Osteoblast (primary cell): Measurements from ENCODE around the gene EVA1C. TPM values are rescaled to one million over a fixed set of nuclear protein-coding genes. Genes with fewer than 3 reads are reported as not detected.

Experiments used
- DNase-seq: peaks from one replicate; pipeline ENCODE4 v3.0.0; 2011; ENCODE audit warnings: low spot score, mixed read lengths; ENCODE audit not compliant: insufficient read length; ENCODE audit errors: missing footprints
- H2AFZ ChIP-seq: 2 replicates; pipeline ENCODE4 v1.6.0; 2011; ENCODE audit warnings: mild to moderate bottlenecking, low read length
- H3K27ac ChIP-seq: 2 replicates; pipeline ENCODE4 v1.5.1; 2011; ENCODE audit warnings: mild to moderate bottlenecking, low read depth, low read length, moderate library complexity
- H3K27me3 ChIP-seq: 2 replicates; pipeline ENCODE4 v1.6.0; 2012; ENCODE audit warnings: mild to moderate bottlenecking, control low read depth, inconsistent platforms, low read length, moderate library complexity; ENCODE audit not compliant: insufficient read depth
- H3K36me3 ChIP-seq: 2 replicates; pipeline ENCODE4 v1.5.1; 2011; ENCODE audit warnings: mild to moderate bottlenecking, low read length, control low read depth, moderate library complexity; ENCODE audit not compliant: insufficient read depth
- H3K4me1 ChIP-seq: 2 replicates; pipeline ENCODE4 v1.5.1; 2011; ENCODE audit warnings: mild to moderate bottlenecking, low read length, control low read depth, moderate library complexity; ENCODE audit not compliant: insufficient read depth
- H3K4me2 ChIP-seq: 2 replicates; pipeline ENCODE4 v1.6.0; 2011; ENCODE audit warnings: mild to moderate bottlenecking, low read length; ENCODE audit not compliant: insufficient read depth
- H3K4me3 ChIP-seq: fragments of 200-600 bp; sonication (generic); 3 replicates; pipeline ENCODE4 v1.5.1; 2012; ENCODE audit warnings: mild to moderate bottlenecking, low read length, inconsistent platforms; ENCODE audit not compliant: insufficient read depth
- H3K79me2 ChIP-seq: 2 replicates; pipeline ENCODE4 v1.6.0; 2012; ENCODE audit warnings: mild to moderate bottlenecking, low read length, control low read depth, inconsistent platforms; ENCODE audit not compliant: insufficient read depth
- H3K9me3 ChIP-seq: 2 replicates; pipeline ENCODE4 v1.5.1; 2011; ENCODE audit warnings: low read depth, low read length, control low read depth
- H4K20me1 ChIP-seq: 2 replicates; pipeline ENCODE4 v1.6.0; 2012; ENCODE audit warnings: mild to moderate bottlenecking, low read length, control low read depth; ENCODE audit not compliant: insufficient read depth
- CTCF ChIP-seq: IDR thresholded peaks from 2 replicates; pipeline ENCODE4 v1.5.1; 2011; ENCODE audit warnings: mild to moderate bottlenecking, low read depth, low read length, moderate library complexity; ENCODE audit errors: extremely low read depth
- total RNA-seq: library from RNA; depleted of rRNA; stranded (reverse); fragments of >200 nt; gene quantifications from 2 replicates; pipeline ENCODE4 v1.2.3, GENCODE V29; 2012

EVA1C gene
- total RNA-seq, 1 donor = 8.0 TPM

DNA sequence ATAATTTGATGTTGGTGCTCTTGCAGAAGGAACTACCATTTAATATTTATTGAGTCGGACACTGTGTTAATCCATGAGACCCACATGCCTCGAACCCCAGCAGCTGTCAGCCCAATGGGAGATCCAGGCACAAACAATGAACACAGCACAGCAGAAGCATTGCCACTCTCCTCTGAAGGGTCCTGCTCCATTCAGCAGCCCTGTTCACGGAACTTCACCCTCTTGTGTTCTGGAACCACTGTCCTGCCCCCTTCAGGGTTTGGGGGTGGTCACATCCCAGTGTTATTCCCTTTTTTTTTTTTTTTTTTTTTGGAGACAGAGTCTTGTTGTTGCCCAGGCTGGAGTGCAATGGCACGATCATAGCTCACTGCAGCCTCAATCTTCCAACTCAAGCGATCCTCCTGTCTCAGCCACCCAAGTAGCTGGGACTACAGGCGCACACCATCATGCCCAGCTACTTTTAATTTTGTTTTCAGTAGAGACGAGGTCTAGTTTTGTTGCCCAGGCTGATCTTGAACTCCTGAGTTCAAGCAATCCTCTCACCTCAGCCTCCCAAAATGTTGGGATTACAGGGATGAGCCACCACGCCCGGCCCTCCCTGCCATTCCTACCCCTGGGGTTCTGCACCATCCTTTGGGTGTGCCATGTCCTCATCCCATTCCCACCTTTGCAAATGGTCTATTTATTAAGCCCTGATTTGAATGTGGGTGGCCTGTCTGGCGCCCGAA is 70.2 kb downstream of the EVA1C start:
- no peak overlapping the region for H3K27ac ChIP-seq
- no peak overlapping the region for H3K4me3 ChIP-seq
- no peak overlapping the region for H3K4me2 ChIP-seq
- H3K79me2 ChIP-seq = no peaks in the 10 kb centered on the region
- H2AFZ ChIP-seq = no peak overlapping the region
- no peak for DNase-seq
- no peaks in the 10 kb centered on the region for H3K9me3 ChIP-seq
- no peaks in the 10 kb centered on the region for H3K36me3 ChIP-seq
- peaks cover 19% of the 10 kb centered on the region for H3K4me1 ChIP-seq
- no peaks in the 10 kb centered on the region for H4K20me1 ChIP-seq
- no peak for TF ChIP-seq CTCF
- H3K27me3 ChIP-seq = no peaks in the 10 kb centered on the region

DNA sequence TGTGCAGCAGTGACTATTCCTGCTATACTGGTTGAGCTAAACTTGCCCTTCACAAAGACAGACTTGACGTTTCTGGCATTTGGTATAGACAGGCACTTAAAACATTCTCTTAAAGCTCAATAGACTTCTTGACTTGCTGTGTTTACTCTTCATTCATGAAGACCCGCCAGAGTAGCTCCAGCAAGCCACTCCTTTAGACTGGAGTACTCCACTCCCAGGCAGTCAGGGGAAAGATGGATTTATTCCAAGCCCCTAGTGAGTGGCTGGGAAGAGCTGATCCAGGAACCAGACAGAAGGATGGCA is 70.7 kb downstream of the EVA1C start:
- no peak for TF ChIP-seq CTCF
- H3K27me3 ChIP-seq = no peaks in the 10 kb centered on the region
- DNase-seq = no peak
- peaks cover 18% of the 10 kb centered on the region for H3K4me1 ChIP-seq
- H2AFZ ChIP-seq = no peak overlapping the region
- H3K4me3 ChIP-seq = no peak overlapping the region
- H4K20me1 ChIP-seq = no peaks in the 10 kb centered on the region
- H3K9me3 ChIP-seq = no peaks in the 10 kb centered on the region
- no peak overlapping the region for H3K27ac ChIP-seq
- no peaks in the 10 kb centered on the region for H3K36me3 ChIP-seq
- H3K79me2 ChIP-seq = no peaks in the 10 kb centered on the region
- no peak overlapping the region for H3K4me2 ChIP-seq

GRCh38 chr21:32484706-32485380 is 72.3 kb downstream of the EVA1C start:
- Histone ChIP-seq H3K36me3 (no peaks in the 10 kb centered on the region), H3K27ac (no peak overlapping the region), H3K4me1 (peaks cover 6% of the 10 kb centered on the region), H3K79me2 (no peaks in the 10 kb centered on the region), H3K9me3 (no peaks in the 10 kb centered on the region), H4K20me1 (no peaks in the 10 kb centered on the region), H3K4me3 (no peak overlapping the region), H3K27me3 (no peaks in the 10 kb centered on the region), H3K4me2 (no peak overlapping the region), H2AFZ (no peak overlapping the region)
- TF ChIP-seq CTCF = no peak
- DNase-seq = no peak

GRCh38 chr21:32492376-32492775 is 79.9 kb downstream of the EVA1C start:
- Histone ChIP-seq H3K9me3 (no peaks in the 10 kb centered on the region), H3K27me3 (no peaks in the 10 kb centered on the region), H2AFZ (no peak overlapping the region), H3K4me3 (no peak overlapping the region), H3K27ac (peak overlapping the region; percentile 85), H3K4me1 (peaks cover 34% of the 10 kb centered on the region), H4K20me1 (no peaks in the 10 kb centered on the region), H3K4me2 (no peak overlapping the region), H3K36me3 (no peaks in the 10 kb centered on the region), H3K79me2 (no peaks in the 10 kb centered on the region)
- DNase-seq = no peak
- no peak for TF ChIP-seq CTCF
